GM12865 (cell line): Measurements from ENCODE around the gene CLDN5.

Experiments used
- DNase-seq: peaks from one replicate; pipeline ENCODE4 v3.0.0; 2010; ENCODE audit warnings: low read depth
- H3K4me3 ChIP-seq: 2 replicates; pipeline ENCODE4 v1.5.1; 2011; ENCODE audit warnings: mild to moderate bottlenecking, low read depth, low read length, control low read depth
- CTCF ChIP-seq: IDR thresholded peaks from 2 replicates; pipeline ENCODE4 v1.5.1; 2011; ENCODE audit warnings: low read length, control low read depth, low read depth, inconsistent platforms; ENCODE audit not compliant: insufficient read depth; ENCODE audit errors: missing control alignments

Gene CLDN5

DNA sequence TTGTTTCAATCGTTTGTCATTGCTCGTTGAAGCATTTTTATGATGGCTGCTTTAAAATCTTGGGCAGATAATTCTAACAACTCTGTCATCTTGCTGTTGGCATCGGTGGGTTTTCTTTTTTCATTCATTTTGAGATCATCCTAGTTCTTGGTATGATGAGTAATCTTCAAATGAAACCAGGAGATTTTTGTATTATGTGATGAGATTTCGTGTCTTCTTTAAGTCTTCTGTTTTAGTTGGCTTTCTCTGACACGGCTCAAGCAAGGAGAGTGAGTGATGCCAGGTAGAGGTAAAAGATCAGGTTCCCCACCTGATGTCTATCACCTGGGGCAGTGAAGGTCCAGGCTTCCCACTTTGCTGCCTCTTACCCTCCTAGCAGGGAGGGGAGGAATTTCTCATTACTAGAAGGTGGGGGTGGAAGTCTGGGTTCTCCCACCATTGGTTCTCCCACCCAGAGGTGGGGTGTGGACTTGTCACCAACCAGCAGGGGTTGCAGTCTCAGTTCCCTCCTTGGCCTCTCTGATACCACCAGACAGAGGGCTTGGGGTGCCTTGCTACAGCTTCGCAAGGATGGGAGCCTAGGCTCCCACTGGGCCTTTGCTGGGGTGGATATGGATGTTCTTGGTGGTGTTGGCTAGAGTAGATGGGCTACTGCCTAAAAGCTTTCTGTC lies 31.6 kb downstream of the CLDN5 start:
- H3K4me3 ChIP-seq: no peak overlapping the region

GRCh38 chr22:19490628-19491230 lies 33.5 kb downstream of the CLDN5 start:
- H3K4me3 ChIP-seq: no peak overlapping the region
- no peak for TF ChIP-seq CTCF
- no peak for DNase-seq

More for the DNA sequence above, 31.6 kb downstream of the CLDN5 start:
- TF ChIP-seq CTCF: no peak
- DNase-seq: no peak

GRCh38 chr22:19488884-19489843 lies 35.0 kb downstream of the CLDN5 start:
- TF ChIP-seq CTCF: no peak
- H3K4me3 ChIP-seq: no peak overlapping the region
- no peak for DNase-seq

DNA sequence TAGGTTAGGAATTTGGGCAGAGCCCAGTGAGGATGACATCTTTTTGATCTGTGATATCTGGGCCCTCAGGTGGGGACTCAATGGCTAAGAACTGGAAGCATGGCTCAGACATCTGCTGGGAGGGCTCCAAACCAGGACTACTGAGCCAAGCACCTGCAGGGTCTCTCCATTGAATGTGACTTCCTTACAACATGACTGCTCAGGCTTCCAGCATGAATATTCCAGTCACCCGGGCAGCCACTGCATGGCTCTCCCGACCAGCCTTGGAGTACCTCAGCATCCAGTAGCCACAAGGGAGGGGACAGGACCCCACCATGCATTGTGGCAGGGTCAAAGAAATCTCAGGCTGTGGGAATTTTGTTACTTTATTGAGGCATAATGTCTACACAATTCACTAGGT lies 35.9 kb downstream of the CLDN5 start:
- no peak for TF ChIP-seq CTCF
- no peak overlapping the region for H3K4me3 ChIP-seq
- DNase-seq: no peak

GRCh38 chr22:19483481-19484244 lies 40.5 kb downstream of the CLDN5 start:
- no peak for DNase-seq
- no peak for TF ChIP-seq CTCF

GRCh38 chr22:19482297-19482696 lies 41.9 kb downstream of the CLDN5 start:
- no peak for DNase-seq
- TF ChIP-seq CTCF: no peak
- H3K4me3 ChIP-seq: no peak overlapping the region

More at GRCh38 chr22:19483481-19484244, 40.5 kb downstream of the CLDN5 start:
- no peak overlapping the region for H3K4me3 ChIP-seq
